Motor neuron (in vitro differentiated cells): ENCODE data around the gene CELF2. TPM values are rescaled to one million over a fixed set of nuclear protein-coding genes. Genes with fewer than 3 reads are reported as not detected.

Source experiments
- ATAC-seq, 8 experiments: fragments of 200-7000 bp; cut with Tn5 transposase; replicated peaks in 6 of 8; 2 replicates each; pipeline ENCODE4 v1.8.0; 2021; ENCODE audit warnings: mild to moderate bottlenecking in 8 of 8, moderate library complexity in 8 of 8
- H3K27ac ChIP-seq, 2 donors: fragments of 250-450 bp; sonication (Bioruptor Pico); 2 replicates each; pipeline ENCODE4 v1.9.0; 2021; ENCODE audit warnings: antibody characterized with exemption in 2 of 2, mild to moderate bottlenecking in 2 of 2, moderate library complexity in 1 of 2
- H3K4me1 ChIP-seq, 2 donors: fragments of 250-450 bp; sonication (Bioruptor Pico); replicated peaks in 1 of 2; 2 replicates each; pipeline ENCODE4 v1.6.1; 2021; ENCODE audit warnings: antibody characterized with exemption in 2 of 2, mild to moderate bottlenecking in 2 of 2, moderate library complexity in 1 of 2
- H3K4me3 ChIP-seq, 5 donors: fragments of 250-450 bp; sonication (Bioruptor Pico); 2 replicates each; pipeline ENCODE4 v1.9.0; 2021; ENCODE audit warnings: antibody characterized with exemption in 5 of 5, mild to moderate bottlenecking in 5 of 5, moderate library complexity in 4 of 5
- WGBS, 10 experiments: fragments of 450-650 bp; shearing (Covaris generic); methylation state at CpG; one replicate each; pipeline ENCODE4 v1.0.0; 2022; 5-methylcytosine and 5-hydroxymethylcytosine counted together
- in situ Hi-C, 9 experiments: fragments of 400-800 bp; cut with MboI; loops; one replicate each; pipeline ENCODE4 v1.15.0; 2021; ENCODE audit warnings: low sequenced_read_pairs in 9 of 9, low pct_unique_long_range_greater_than_20kb in 2 of 9; ENCODE audit not compliant: unreplicated experiment in 9 of 9
- total RNA-seq, 8 experiments: library from RNA; unstranded; fragments of 300-600 nt; gene quantifications; 2 replicates each; pipeline versions ENCODE4 v1.2.3 to v1.2.4, GENCODE V29; 2022

The CELF2 gene
- total RNA-seq, 8 experiments from 2014 or later, result 10.4 to 60.9 (median 15.6) TPM

- Histone ChIP-seq H3K4me1 (peaks cover 20 to 30% of the 10 kb centered on the region in 2 donors), H3K27ac (no peak overlapping the region), H3K4me3 (no peak overlapping the region)
- 0 to 56% (median 40%) methylated on average over 1 of the region's 1 CpG; no CpG with 5 or more reads in 5 of the 10 experiments for WGBS, 10 experiments
- in situ Hi-C loops, result no loop called here
- ATAC-seq, result no peak
These were observed 64.9 kb downstream of the CELF2 start for GRCh38 chr10:11082526-11082925.

- no peak for ATAC-seq
- no peak overlapping the region for H3K4me3 ChIP-seq
- no peak overlapping the region for H3K27ac ChIP-seq
- in situ Hi-C loops, result no loop called here
- WGBS, 10 experiments, result 33 to 100% (median 80%) methylated on average over 1 to 6 of the region's 6 CpGs; no CpG with 5 or more reads in 1 of the 10 experiments
- peaks cover 22 to 30% of the 10 kb centered on the region in 2 donors for H3K4me1 ChIP-seq
These were observed 65.4 kb downstream of the CELF2 start for GRCh38 chr10:11083051-11083450.

GRCh38 chr10:11085545-11085944 lies 67.9 kb downstream of the CELF2 start:
- no peak overlapping the region for H3K27ac ChIP-seq
- H3K4me1 ChIP-seq, result peaks cover 22 to 30% of the 10 kb centered on the region in 2 donors
- WGBS, 10 experiments, result 6 to 80% (median 60%) methylated on average over 1 to 3 of the region's 4 CpGs; no CpG with 5 or more reads in 2 of the 10 experiments
- ATAC-seq, result no peak
- in situ Hi-C loops, result no loop called here
- H3K4me3 ChIP-seq, result no peak overlapping the region

- in situ Hi-C loops, result no loop called here
- Histone ChIP-seq H3K4me3 (peak overlapping the region in 3 of 5 donors; percentile 6 to 24 (median 13)), H3K27ac (no peak overlapping the region), H3K4me1 (peaks cover 22 to 30% of the 10 kb centered on the region in 2 donors)
- WGBS, 10 experiments, result 0 to 60% (median 19%) methylated on average over 1 to 11 of the region's 13 CpGs
- peak in 5 of 8 experiments; percentile 88 to 91 (median 90) for ATAC-seq
These were observed 68.6 kb downstream of the CELF2 start for GRCh38 chr10:11086177-11086840.

GRCh38 chr10:11087372-11087771 lies 69.7 kb downstream of the CELF2 start:
- in situ Hi-C loops, result no loop called here
- H3K27ac ChIP-seq, result no peak overlapping the region
- WGBS, 10 experiments, result 71 to 98% (median 86%) methylated on average over 1 to 8 of the region's 9 CpGs; no CpG with 5 or more reads in 4 of the 10 experiments
- no peak for ATAC-seq
- no peak overlapping the region for H3K4me3 ChIP-seq
- H3K4me1 ChIP-seq, result peaks cover 22 to 30% of the 10 kb centered on the region in 2 donors

- H3K27ac ChIP-seq, result no peak overlapping the region
- in situ Hi-C loops, result no loop called here
- WGBS, 10 experiments, result 40 to 73% (median 53%) methylated on average over 1 to 3 of the region's 6 CpGs; no CpG with 5 or more reads in 7 of the 10 experiments
- H3K4me3 ChIP-seq, result no peak overlapping the region
- no peak for ATAC-seq
- peaks cover 22 to 25% of the 10 kb centered on the region in 2 donors for H3K4me1 ChIP-seq
These were observed 71.0 kb downstream of the CELF2 start for GRCh38 chr10:11088709-11089108.

GRCh38 chr10:11089272-11089671 lies 71.6 kb downstream of the CELF2 start:
- in situ Hi-C loops, result no loop called here
- no peak for ATAC-seq
- H3K27ac ChIP-seq, result no peak overlapping the region
- 26 to 100% (median 81%) methylated on average over 1 to 6 of the region's 6 CpGs for WGBS, 10 experiments
- peaks cover 24 to 28% of the 10 kb centered on the region in 2 donors for H3K4me1 ChIP-seq
- H3K4me3 ChIP-seq, result no peak overlapping the region

GRCh38 chr10:11091517-11092102 lies 73.9 kb downstream of the CELF2 start:
- H3K4me3 ChIP-seq, result no peak overlapping the region
- H3K4me1 ChIP-seq, result peaks cover 35 to 40% of the 10 kb centered on the region in 2 donors
- in situ Hi-C loops, result no loop called here
- no peak for ATAC-seq
- H3K27ac ChIP-seq, result no peak overlapping the region
- 39 to 98% (median 92%) methylated on average over 3 to 10 of the region's 10 CpGs for WGBS, 10 experiments

GRCh38 chr10:11093771-11094736 lies 76.4 kb downstream of the CELF2 start:
- H3K27ac ChIP-seq, result no peak overlapping the region
- peaks cover 30% of the 10 kb centered on the region in 2 donors for H3K4me1 ChIP-seq
- no peak overlapping the region for H3K4me3 ChIP-seq
- ATAC-seq, result peak in 5 of 8 experiments; percentile 59 to 70 (median 64)
- 48 to 72% (median 65%) methylated on average over 4 to 10 of the region's 10 CpGs for WGBS, 10 experiments
- in situ Hi-C loops, result no loop called here

- H3K27ac ChIP-seq, result no peak overlapping the region
- no peak overlapping the region for H3K4me3 ChIP-seq
- peaks cover 30% of the 10 kb centered on the region in 2 donors for H3K4me1 ChIP-seq
- peak in 2 of 8 experiments; percentile 28 to 31 for ATAC-seq
- 45 to 87% (median 69%) methylated on average over 2 to 12 of the region's 12 CpGs for WGBS, 10 experiments
- in situ Hi-C loops, result no loop called here
These were observed 77.7 kb downstream of the CELF2 start for GRCh38 chr10:11095374-11095801.

- H3K4me3 ChIP-seq, result no peak overlapping the region
- ATAC-seq, result peak in 1 of 8 experiments; percentile 46
- H3K4me1 ChIP-seq, result peaks cover 30% of the 10 kb centered on the region in 2 donors
- 20 to 75% (median 42%) methylated on average over 2 to 3 of the region's 3 CpGs; no CpG with 5 or more reads in 1 of the 10 experiments for WGBS, 10 experiments
- H3K27ac ChIP-seq, result no peak overlapping the region
- in situ Hi-C loops, result no loop called here
These were observed 78.8 kb downstream of the CELF2 start for GRCh38 chr10:11096422-11096821.

GRCh38 chr10:11097686-11098085 lies 80.0 kb downstream of the CELF2 start:
- no peak for ATAC-seq
- 14 to 100% (median 100%) methylated on average over 1 to 2 of the region's 3 CpGs; no CpG with 5 or more reads in 3 of the 10 experiments for WGBS, 10 experiments
- in situ Hi-C loops, result no loop called here
- Histone ChIP-seq H3K4me3 (no peak overlapping the region), H3K27ac (no peak overlapping the region), H3K4me1 (peaks cover 30% of the 10 kb centered on the region in 2 donors)
